ENCODE data around the gene SEBOX. TPM values are rescaled to one million over a fixed set of nuclear protein-coding genes. Genes with fewer than 3 reads are reported as not detected.

SEBOX gene
- total and polyA plus RNA-seq, 2 experiments from 2014 or later, result not detected

DNA sequence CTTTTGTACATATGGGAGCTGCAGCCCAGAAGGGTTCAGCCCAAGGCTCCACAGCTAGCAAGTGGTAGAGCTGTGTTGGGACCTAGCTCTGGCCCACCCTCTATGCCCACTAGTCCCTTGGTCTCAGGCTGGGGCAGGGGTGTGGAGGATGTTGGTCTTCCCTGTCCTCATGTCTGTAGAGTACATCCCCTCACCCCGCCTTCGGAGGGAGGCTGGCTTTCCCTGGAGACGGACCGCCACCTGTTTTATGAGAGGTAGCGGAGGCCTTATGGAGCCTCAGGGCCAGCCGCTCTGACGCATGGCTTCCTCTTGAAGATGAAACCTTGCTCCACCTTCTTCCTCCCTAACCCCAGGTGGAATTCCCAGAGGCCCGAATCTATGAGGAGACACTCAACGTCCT, 21.0 kb downstream of the SEBOX start:
- Mint-ChIP-seq H3K4me1 (peaks cover 16% of the 10 kb centered on the region), H3K27ac (no peak overlapping the region), H3K9me3 (no peaks in the 10 kb centered on the region), H3K27me3 (ENCODE audit: insufficient read depth, low read depth, poor library complexity) (peaks cover 7% of the 10 kb centered on the region), H3K4me3 (no peak overlapping the region), H3K36me3 (ENCODE audit: low read depth) (peaks cover 48% of the 10 kb centered on the region)
- Histone ChIP-seq H3K4me1 (ENCODE audit: insufficient read depth) (no peaks in the 10 kb centered on the region; the same call in 1 of the 2 replicates), H3K4me3 (no peak overlapping the region), H3K27ac (ENCODE audit: low read depth) (no peak overlapping the region), H4K20me1 (replicated peaks; ENCODE audit: insufficient read depth) (peaks cover 8% of the 10 kb centered on the region; the same call in 1 of the 2 replicates), H3K9me2 (ENCODE audit: insufficient read depth) (no peaks in the 10 kb centered on the region), H3K4me2 (no peak overlapping the region), H3K27me3 (ENCODE audit: insufficient read depth) (no peaks in the 10 kb centered on the region), H3F3A (replicated peaks; ENCODE audit: low read depth) (no peaks in the 10 kb centered on the region), H3K36me3 (ENCODE audit: insufficient read depth) (peaks cover 15% of the 10 kb centered on the region), H2AFZ (no peak overlapping the region), H3K79me2 (replicated peaks; ENCODE audit: insufficient read depth) (no peaks in the 10 kb centered on the region)
- TF ChIP-seq, protein P1, sequence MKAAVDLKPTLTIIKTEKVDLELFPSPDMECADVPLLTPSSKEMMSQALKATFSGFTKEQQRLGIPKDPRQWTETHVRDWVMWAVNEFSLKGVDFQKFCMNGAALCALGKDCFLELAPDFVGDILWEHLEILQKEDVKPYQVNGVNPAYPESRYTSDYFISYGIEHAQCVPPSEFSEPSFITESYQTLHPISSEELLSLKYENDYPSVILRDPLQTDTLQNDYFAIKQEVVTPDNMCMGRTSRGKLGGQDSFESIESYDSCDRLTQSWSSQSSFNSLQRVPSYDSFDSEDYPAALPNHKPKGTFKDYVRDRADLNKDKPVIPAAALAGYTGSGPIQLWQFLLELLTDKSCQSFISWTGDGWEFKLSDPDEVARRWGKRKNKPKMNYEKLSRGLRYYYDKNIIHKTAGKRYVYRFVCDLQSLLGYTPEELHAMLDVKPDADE (IDR thresholded peaks at IDR 0.05), result no peak
- TF ChIP-seq, protein P2, sequence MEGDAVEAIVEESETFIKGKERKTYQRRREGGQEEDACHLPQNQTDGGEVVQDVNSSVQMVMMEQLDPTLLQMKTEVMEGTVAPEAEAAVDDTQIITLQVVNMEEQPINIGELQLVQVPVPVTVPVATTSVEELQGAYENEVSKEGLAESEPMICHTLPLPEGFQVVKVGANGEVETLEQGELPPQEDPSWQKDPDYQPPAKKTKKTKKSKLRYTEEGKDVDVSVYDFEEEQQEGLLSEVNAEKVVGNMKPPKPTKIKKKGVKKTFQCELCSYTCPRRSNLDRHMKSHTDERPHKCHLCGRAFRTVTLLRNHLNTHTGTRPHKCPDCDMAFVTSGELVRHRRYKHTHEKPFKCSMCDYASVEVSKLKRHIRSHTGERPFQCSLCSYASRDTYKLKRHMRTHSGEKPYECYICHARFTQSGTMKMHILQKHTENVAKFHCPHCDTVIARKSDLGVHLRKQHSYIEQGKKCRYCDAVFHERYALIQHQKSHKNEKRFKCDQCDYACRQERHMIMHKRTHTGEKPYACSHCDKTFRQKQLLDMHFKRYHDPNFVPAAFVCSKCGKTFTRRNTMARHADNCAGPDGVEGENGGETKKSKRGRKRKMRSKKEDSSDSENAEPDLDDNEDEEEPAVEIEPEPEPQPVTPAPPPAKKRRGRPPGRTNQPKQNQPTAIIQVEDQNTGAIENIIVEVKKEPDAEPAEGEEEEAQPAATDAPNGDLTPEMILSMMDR (conservative IDR thresholded peaks at IDR 0.05; ENCODE audit: low read depth in 2 of 2), result no peak
- TF ChIP-seq, protein P3, sequence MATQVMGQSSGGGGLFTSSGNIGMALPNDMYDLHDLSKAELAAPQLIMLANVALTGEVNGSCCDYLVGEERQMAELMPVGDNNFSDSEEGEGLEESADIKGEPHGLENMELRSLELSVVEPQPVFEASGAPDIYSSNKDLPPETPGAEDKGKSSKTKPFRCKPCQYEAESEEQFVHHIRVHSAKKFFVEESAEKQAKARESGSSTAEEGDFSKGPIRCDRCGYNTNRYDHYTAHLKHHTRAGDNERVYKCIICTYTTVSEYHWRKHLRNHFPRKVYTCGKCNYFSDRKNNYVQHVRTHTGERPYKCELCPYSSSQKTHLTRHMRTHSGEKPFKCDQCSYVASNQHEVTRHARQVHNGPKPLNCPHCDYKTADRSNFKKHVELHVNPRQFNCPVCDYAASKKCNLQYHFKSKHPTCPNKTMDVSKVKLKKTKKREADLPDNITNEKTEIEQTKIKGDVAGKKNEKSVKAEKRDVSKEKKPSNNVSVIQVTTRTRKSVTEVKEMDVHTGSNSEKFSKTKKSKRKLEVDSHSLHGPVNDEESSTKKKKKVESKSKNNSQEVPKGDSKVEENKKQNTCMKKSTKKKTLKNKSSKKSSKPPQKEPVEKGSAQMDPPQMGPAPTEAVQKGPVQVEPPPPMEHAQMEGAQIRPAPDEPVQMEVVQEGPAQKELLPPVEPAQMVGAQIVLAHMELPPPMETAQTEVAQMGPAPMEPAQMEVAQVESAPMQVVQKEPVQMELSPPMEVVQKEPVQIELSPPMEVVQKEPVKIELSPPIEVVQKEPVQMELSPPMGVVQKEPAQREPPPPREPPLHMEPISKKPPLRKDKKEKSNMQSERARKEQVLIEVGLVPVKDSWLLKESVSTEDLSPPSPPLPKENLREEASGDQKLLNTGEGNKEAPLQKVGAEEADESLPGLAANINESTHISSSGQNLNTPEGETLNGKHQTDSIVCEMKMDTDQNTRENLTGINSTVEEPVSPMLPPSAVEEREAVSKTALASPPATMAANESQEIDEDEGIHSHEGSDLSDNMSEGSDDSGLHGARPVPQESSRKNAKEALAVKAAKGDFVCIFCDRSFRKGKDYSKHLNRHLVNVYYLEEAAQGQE (IDR thresholded peaks at IDR 0.05; ENCODE audit: unreplicated experiment), result no peak
- TF ChIP-seq NANOG (IDR thresholded peaks at IDR 0.05; ENCODE audit: borderline replicate concordance) (no peak), POLR2AphosphoS5 (IDR thresholded peaks at IDR 0.05; ENCODE audit: low read depth) (no peak), CREB1 (CRISPR knock-in tag; IDR thresholded peaks at IDR 0.05; ENCODE audit: low read depth) (no peak), JUNB (IDR thresholded peaks at IDR 0.05; ENCODE audit: unreplicated experiment) (no peak), ZNF114 (CRISPR knock-in tag; IDR thresholded peaks at IDR 0.05) (no peak), STAT1 (IDR thresholded peaks at IDR 0.05; ENCODE audit: unreplicated experiment) (no peak), EZH2 (IDR thresholded peaks at IDR 0.05; ENCODE audit: low read depth, unreplicated experiment) (no peak), ZNF331 (CRISPR knock-in tag; IDR thresholded peaks at IDR 0.05; ENCODE audit: low read depth) (no peak), EZH2phosphoT487 (IDR thresholded peaks at IDR 0.05; ENCODE audit: unreplicated experiment) (no peak)
- TF ChIP-seq, protein P4, sequence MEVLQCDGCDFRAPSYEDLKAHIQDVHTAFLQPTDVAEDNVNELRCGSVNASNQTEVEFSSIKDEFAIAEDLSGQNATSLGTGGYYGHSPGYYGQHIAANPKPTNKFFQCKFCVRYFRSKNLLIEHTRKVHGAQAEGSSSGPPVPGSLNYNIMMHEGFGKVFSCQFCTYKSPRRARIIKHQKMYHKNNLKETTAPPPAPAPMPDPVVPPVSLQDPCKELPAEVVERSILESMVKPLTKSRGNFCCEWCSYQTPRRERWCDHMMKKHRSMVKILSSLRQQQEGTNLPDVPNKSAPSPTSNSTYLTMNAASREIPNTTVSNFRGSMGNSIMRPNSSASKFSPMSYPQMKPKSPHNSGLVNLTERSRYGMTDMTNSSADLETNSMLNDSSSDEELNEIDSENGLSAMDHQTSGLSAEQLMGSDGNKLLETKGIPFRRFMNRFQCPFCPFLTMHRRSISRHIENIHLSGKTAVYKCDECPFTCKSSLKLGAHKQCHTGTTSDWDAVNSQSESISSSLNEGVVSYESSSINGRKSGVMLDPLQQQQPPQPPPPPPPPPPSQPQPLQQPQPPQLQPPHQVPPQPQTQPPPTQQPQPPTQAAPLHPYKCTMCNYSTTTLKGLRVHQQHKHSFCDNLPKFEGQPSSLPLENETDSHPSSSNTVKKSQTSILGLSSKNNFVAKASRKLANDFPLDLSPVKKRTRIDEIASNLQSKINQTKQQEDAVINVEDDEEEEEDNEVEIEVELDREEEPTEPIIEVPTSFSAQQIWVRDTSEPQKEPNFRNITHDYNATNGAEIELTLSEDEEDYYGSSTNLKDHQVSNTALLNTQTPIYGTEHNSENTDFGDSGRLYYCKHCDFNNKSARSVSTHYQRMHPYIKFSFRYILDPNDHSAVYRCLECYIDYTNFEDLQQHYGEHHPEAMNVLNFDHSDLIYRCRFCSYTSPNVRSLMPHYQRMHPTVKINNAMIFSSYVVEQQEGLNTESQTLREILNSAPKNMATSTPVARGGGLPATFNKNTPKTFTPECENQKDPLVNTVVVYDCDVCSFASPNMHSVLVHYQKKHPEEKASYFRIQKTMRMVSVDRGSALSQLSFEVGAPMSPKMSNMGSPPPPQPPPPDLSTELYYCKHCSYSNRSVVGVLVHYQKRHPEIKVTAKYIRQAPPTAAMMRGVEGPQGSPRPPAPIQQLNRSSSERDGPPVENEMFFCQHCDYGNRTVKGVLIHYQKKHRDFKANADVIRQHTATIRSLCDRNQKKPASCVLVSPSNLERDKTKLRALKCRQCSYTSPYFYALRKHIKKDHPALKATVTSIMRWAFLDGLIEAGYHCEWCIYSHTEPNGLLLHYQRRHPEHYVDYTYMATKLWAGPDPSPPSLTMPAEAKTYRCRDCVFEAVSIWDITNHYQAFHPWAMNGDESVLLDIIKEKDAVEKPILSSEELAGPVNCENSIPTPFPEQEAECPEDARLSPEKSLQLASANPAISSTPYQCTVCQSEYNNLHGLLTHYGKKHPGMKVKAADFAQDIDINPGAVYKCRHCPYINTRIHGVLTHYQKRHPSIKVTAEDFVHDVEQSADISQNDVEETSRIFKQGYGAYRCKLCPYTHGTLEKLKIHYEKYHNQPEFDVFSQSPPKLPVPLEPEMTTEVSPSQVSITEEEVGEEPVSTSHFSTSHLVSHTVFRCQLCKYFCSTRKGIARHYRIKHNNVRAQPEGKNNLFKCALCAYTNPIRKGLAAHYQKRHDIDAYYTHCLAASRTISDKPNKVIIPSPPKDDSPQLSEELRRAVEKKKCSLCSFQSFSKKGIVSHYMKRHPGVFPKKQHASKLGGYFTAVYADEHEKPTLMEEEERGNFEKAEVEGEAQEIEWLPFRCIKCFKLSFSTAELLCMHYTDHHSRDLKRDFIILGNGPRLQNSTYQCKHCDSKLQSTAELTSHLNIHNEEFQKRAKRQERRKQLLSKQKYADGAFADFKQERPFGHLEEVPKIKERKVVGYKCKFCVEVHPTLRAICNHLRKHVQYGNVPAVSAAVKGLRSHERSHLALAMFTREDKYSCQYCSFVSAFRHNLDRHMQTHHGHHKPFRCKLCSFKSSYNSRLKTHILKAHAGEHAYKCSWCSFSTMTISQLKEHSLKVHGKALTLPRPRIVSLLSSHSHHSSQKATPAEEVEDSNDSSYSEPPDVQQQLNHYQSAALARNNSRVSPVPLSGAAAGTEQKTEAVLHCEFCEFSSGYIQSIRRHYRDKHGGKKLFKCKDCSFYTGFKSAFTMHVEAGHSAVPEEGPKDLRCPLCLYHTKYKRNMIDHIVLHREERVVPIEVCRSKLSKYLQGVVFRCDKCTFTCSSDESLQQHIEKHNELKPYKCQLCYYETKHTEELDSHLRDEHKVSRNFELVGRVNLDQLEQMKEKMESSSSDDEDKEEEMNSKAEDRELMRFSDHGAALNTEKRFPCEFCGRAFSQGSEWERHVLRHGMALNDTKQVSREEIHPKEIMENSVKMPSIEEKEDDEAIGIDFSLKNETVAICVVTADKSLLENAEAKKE (CRISPR knock-in tag; IDR thresholded peaks at IDR 0.05), result no peak
- ATAC-seq (no peak), DNase-seq (ENCODE audit: low spot score) (no peak)
